Ovary (tissue), 9 donors: ENCODE measurements around the gene ZNF445. TPM values are rescaled to one million over a fixed set of nuclear protein-coding genes. Genes with fewer than 3 reads are reported as not detected.

Experiments used
- DNase-seq, 5 donors: peaks; one replicate each; pipeline ENCODE4 v3.0.0-alpha.2; 2019 to 2020
- H3K27ac ChIP-seq, 2 donors: fragments of 200-600 bp; one replicate each; pipeline versions ENCODE4 v1.5.1 to v1.8.0; 2019 to 2022
- H3K27me3 ChIP-seq: fragments of 200-600 bp; one replicate; pipeline ENCODE4 v1.8.0; 2022
- H3K36me3 ChIP-seq: fragments of 200-600 bp; sonication (generic); one replicate; pipeline ENCODE4 v1.5.1; 2019
- H3K4me1 ChIP-seq: one replicate; pipeline ENCODE4 v1.8.1; 2013; ENCODE audit warnings: mild to moderate bottlenecking, moderate library complexity; ENCODE audit not compliant: insufficient read depth
- H3K4me3 ChIP-seq: fragments of 200-600 bp; sonication (generic); one replicate; pipeline ENCODE4 v1.5.1; 2017
- H3K9me3 ChIP-seq, 2 donors: fragments of 200-600 bp in 1 of 2; sonication (generic) in 1 of 2; one replicate each; pipeline versions ENCODE4 v1.5.1 to v1.8.1; 2013 to 2019; ENCODE audit warnings: mild to moderate bottlenecking in 1 of 2, moderate library complexity in 1 of 2
- EP300 ChIP-seq: sonication (generic); formaldehyde crosslinking; IDR thresholded peaks from one replicate; pipeline ENCODE4 v1.6.1; 2017; ENCODE audit warnings: antibody characterized with exemption
- POLR2A ChIP-seq: fragments of 450-650 bp; IDR thresholded peaks from one replicate; pipeline ENCODE4 v1.6.1; 2017; ENCODE audit warnings: antibody characterized with exemption, mild to moderate bottlenecking, moderate library complexity
- WGBS, 3 donors: extraction: QIAGEN DNeasy Blood & Tissue Kit in 1 of 3; methylation state at CpG; one replicate each; pipeline versions ENCODE4 v1.1.5 to v1.1.7; 2013 to 2017; 5-methylcytosine and 5-hydroxymethylcytosine counted together
- intact Hi-C, 4 donors: fragments of 100-400 bp; cut with DNase I; formaldehyde crosslinking; loops; one replicate each; pipeline versions ENCODE4 v1.11.0 to v1.15.1; 2022 to 2023
- polyA plus RNA-seq, 2 donors: library from polyadenylated mRNA; stranded (reverse); fragments of 200-250 nt in 1 of 2; fragments of 350-450 nt in 1 of 2; fragmentation: Illumina TruSeq in 1 of 2; extraction: RNeasy Lipid Tissue Mini Kit (QIAGEN cat#74804) in 1 of 2; gene quantifications; one replicate each; pipeline ENCODE4 v1.2.3, GENCODE V29; 2013 to 2014
- total RNA-seq, 7 donors: library from RNA; depleted of rRNA in 2 of 7; stranded (reverse); fragments of >200 nt in 2 of 7; fragmentation: NEBNext Ultra II Directional in 3 of 7; extraction: Animal tissue kit (Norgen Biotek cat#: 25700) in 3 of 7; gene quantifications; one replicate each; pipeline versions ENCODE4 v1.1.0 to v1.2.4, GENCODE V29; 2016 to 2023
- TF ChIP-seq, protein P1 (sequence below), 3 donors: fragments of 450-650 bp in 2 of 3; fragments of 200-600 bp in 1 of 3; IDR thresholded peaks; one replicate each; pipeline versions ENCODE4 v1.5.1 to v1.8.0; 2016 to 2022; ENCODE audit warnings: antibody characterized with exemption in 3 of 3, mild to moderate bottlenecking in 1 of 3
- donor health status: DM: no; HTN: no; CAD: no; lungs with moderate emphysema.
- donor health status: DM: no; HTN: no; CAD: no.
- donor health status: Bipolar disorder and iron deficiency.
- donor health status: DM: yes; HTN: yes; CAD: no.
- donor health status: DM: no; HTN: no; CAD: no.
- donor health status: DM: yes; HTN: yes; CAD: no.

Gene ZNF445
- total and polyA plus RNA-seq, 9 donors, result 5.2 to 30.3 (median 25.2) TPM

DNA sequence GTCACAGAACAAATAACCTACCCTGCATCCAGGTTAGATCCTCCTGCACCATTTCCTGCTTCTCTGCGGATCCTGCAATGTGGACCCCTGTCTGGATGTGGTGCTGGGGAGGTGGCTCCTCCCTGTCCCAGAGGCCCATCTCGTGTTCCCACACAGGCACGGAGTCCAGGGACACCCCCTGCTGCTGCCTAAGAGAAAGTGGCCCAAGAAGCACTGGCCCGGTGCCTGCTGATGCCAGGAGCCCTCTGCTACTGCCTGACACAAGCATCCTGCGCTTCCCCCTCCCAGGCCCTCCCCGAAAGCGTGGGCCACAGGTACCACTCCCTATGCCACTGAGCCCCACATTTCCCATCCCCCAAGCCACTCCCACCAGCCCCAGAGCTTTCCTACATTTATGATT lies 48.6 kb downstream of the ZNF445 start:
- no peaks in the 10 kb centered on the region for H3K36me3 ChIP-seq
- H3K4me3 ChIP-seq, result no peak overlapping the region
- H3K27ac ChIP-seq, result no peak overlapping the region
- intact Hi-C loops, result no loop called here
- TF ChIP-seq EP300 (no peak), POLR2A (no peak)
- TF ChIP-seq, protein P1, sequence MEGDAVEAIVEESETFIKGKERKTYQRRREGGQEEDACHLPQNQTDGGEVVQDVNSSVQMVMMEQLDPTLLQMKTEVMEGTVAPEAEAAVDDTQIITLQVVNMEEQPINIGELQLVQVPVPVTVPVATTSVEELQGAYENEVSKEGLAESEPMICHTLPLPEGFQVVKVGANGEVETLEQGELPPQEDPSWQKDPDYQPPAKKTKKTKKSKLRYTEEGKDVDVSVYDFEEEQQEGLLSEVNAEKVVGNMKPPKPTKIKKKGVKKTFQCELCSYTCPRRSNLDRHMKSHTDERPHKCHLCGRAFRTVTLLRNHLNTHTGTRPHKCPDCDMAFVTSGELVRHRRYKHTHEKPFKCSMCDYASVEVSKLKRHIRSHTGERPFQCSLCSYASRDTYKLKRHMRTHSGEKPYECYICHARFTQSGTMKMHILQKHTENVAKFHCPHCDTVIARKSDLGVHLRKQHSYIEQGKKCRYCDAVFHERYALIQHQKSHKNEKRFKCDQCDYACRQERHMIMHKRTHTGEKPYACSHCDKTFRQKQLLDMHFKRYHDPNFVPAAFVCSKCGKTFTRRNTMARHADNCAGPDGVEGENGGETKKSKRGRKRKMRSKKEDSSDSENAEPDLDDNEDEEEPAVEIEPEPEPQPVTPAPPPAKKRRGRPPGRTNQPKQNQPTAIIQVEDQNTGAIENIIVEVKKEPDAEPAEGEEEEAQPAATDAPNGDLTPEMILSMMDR (IDR thresholded peaks at IDR 0.05), result no peak
- no peaks in the 10 kb centered on the region for H3K9me3 ChIP-seq
- no peaks in the 10 kb centered on the region for H3K27me3 ChIP-seq
- H3K4me1 ChIP-seq, result no peaks in the 10 kb centered on the region
- DNase-seq, result peak in 1 of 5 donors; percentile 15
- WGBS, 3 donors, result 67 to 74% (median 69%) methylated on average over 7 of the region's 7 CpGs

DNA sequence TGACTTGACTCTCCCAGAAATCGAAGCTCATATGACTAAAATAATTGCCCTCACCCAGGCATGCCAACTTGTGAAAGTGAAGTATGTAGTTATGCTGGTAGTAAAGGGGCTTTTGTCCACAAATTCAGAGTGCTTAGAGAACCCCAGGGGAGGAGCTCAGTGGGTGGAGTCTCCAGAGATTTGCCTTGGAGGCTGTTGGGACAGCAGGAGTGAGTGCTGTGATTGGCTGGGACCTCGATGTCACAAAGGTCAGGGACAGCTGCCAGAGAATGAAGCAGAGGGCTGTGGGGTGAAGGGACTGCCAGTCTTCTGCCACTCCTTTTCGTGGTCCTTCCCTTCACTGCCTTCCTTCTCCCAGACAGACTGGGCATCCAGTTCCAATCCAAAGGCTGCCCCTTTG lies 49.8 kb downstream of the ZNF445 start:
- peak in 1 of 5 donors; percentile 7 for DNase-seq
- Histone ChIP-seq H3K27me3 (no peaks in the 10 kb centered on the region), H3K36me3 (no peaks in the 10 kb centered on the region), H3K27ac (no peak overlapping the region), H3K4me1 (no peaks in the 10 kb centered on the region), H3K9me3 (no peaks in the 10 kb centered on the region), H3K4me3 (no peak overlapping the region)
- intact Hi-C loops, result no loop called here
- TF ChIP-seq EP300, result no peak
- no peak for TF ChIP-seq POLR2A
- TF ChIP-seq, protein P1 (IDR thresholded peaks at IDR 0.05), result no peak
- WGBS, 3 donors, result 79 to 89% (median 85%) methylated on average over 3 of the region's 3 CpGs

DNA sequence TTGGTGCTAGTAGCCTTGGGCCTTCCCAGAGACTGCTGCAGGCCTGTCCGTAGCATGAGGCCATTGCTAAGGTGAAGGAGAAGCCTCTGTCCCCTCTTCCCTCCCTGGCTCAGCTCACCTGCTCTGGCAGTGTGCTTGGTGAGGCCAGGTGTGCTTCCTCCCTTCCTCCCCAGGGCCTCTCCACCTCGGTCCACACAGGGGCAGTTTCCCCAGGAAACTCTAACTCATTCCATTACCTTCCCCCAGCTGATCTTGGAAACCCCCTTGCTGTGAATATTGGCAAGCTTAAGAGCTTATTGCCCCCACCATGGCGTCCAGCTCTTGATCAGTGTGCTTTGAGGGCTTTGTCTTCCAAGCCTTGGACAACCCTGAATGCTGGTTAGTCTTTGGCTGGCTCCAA lies 52.7 kb downstream of the ZNF445 start:
- no peaks in the 10 kb centered on the region for H3K9me3 ChIP-seq
- H3K27ac ChIP-seq, result no peak overlapping the region
- no peaks in the 10 kb centered on the region for H3K4me1 ChIP-seq
- H3K4me3 ChIP-seq, result no peak overlapping the region
- no peaks in the 10 kb centered on the region for H3K27me3 ChIP-seq
- intact Hi-C loops, result no loop called here
- no peak for TF ChIP-seq EP300
- TF ChIP-seq, protein P1 (IDR thresholded peaks at IDR 0.05), result no peak
- no peak for TF ChIP-seq POLR2A
- no peak for DNase-seq
- no peaks in the 10 kb centered on the region for H3K36me3 ChIP-seq
- WGBS, 3 donors, result 70 to 78% (median 74%) methylated on average over 3 of the region's 3 CpGs

DNA sequence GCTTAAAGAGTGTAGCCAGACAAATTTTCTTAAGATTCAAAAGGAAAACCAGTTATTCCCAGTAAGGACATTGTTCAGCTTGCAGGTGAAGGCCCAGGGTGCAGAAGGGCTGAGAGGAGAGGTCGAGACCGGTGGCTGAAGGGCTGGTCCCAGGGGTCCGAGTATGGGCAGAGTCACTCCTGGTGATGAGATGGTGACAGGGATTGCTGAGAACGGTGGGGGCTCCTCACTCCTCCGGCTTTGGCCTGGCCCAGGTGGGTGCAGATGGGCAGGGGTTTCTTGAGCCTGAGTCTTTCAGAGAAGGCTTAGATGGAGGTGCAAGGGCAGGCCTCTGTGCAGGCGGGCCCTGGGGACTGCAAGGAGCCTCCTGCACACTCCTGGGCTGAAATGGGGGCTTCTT lies 56.2 kb downstream of the ZNF445 start:
- no peak for DNase-seq
- 83 to 90% (median 85%) methylated on average over 6 of the region's 6 CpGs for WGBS, 3 donors
- Histone ChIP-seq H3K27me3 (no peaks in the 10 kb centered on the region), H3K9me3 (no peaks in the 10 kb centered on the region), H3K27ac (no peak overlapping the region), H3K4me3 (no peak overlapping the region), H3K36me3 (no peaks in the 10 kb centered on the region), H3K4me1 (no peaks in the 10 kb centered on the region)
- TF ChIP-seq POLR2A, result no peak
- TF ChIP-seq, protein P1 (IDR thresholded peaks at IDR 0.05), result no peak
- no peak for TF ChIP-seq EP300
- intact Hi-C loops, result no loop called here
